ENCODE data around the gene PSMF1.

The PSMF1 gene

GRCh38 chr20:1118336-1119127, at the start of gene PSMF1:
Gene PSMF1 (plus strand): TSS chr20:1118602. CDS start chr20:1118774, 172 bp downstream.
- peak; percentile 70 for DNase-seq

- DNase-seq = no peak
Observed at GRCh38 chr20:1072258-1072657, 46.1 kb upstream of the PSMF1 start.

GRCh38 chr20:1075616-1076015, 42.8 kb upstream of the PSMF1 start:
- DNase-seq = no peak

- no peak for DNase-seq
Observed at GRCh38 chr20:1081891-1082290, 36.5 kb upstream of the PSMF1 start.

- no peak for DNase-seq
Observed at GRCh38 chr20:1083431-1084080, 34.8 kb upstream of the PSMF1 start.

- DNase-seq = no peak
Observed at GRCh38 chr20:1085492-1086276, 32.7 kb upstream of the PSMF1 start.

- no peak for DNase-seq
Observed at GRCh38 chr20:1086277-1087213, 31.9 kb upstream of the PSMF1 start.

GRCh38 chr20:1087311-1087905, 31.0 kb upstream of the PSMF1 start:
- DNase-seq = peak; percentile 66

GRCh38 chr20:1094751-1095150, 23.7 kb upstream of the PSMF1 start:
- DNase-seq = no peak

GRCh38 chr20:1101533-1101932, 16.9 kb upstream of the PSMF1 start:
- no peak for DNase-seq

- DNase-seq = no peak
Observed at GRCh38 chr20:1102016-1102415, 16.4 kb upstream of the PSMF1 start.

- no peak for DNase-seq
Observed at GRCh38 chr20:1103751-1104150, 14.7 kb upstream of the PSMF1 start.

GRCh38 chr20:1105599-1106194, 12.7 kb upstream of the PSMF1 start:
- no peak for DNase-seq

GRCh38 chr20:1107176-1107575, 11.2 kb upstream of the PSMF1 start:
- no peak for DNase-seq

GRCh38 chr20:1108437-1108920, 9.9 kb upstream of the PSMF1 start:
- peak; percentile 9 for DNase-seq

GRCh38 chr20:1112908-1113307, 5.5 kb upstream of the PSMF1 start:
- no peak for DNase-seq

GRCh38 chr20:1118004-1118335, 432 bp upstream of the PSMF1 start:
- DNase-seq = no peak

GRCh38 chr20:1119128-1119505, 715 bp downstream of the PSMF1 start:
- no peak for DNase-seq

- no peak for DNase-seq
Observed at GRCh38 chr20:1119524-1119923, 1.1 kb downstream of the PSMF1 start.

- DNase-seq = peak; percentile 29
Observed at GRCh38 chr20:1121429-1121828, 3.0 kb downstream of the PSMF1 start.
